Smooth muscle cell (in vitro differentiated cells): ENCODE data around the gene CCDC87. TPM values are rescaled to one million over a fixed set of nuclear protein-coding genes. Genes with fewer than 3 reads are reported as not detected.
A peak's percentile ranks its signal among the peaks of the same experiment; 100 is the strongest.
"Not testable (repeated sequence)": the region's sequence is repeated elsewhere in the genome, so short reads cannot be mapped to it uniquely, and the experiment has no call there.

Source experiments
- DNase-seq: peaks from one replicate; lab custom pipeline; 2025; ENCODE audit not compliant: unreplicated experiment; lab: John Stamatoyannopoulos, UW
- H2AFZ ChIP-seq: fragments of 200-600 bp; sonication (generic); 2 replicates; pipeline ENCODE4 v1.6.0; 2016; ENCODE audit warnings: antibody characterized with exemption, low read depth, mild to moderate bottlenecking
- H3F3A ChIP-seq: fragments of 200-600 bp; sonication (generic); 2 replicates; pipeline ENCODE4 v1.6.0; 2017; ENCODE audit warnings: antibody characterized with exemption, low read depth
- H3K27ac ChIP-seq: fragments of 200-600 bp; sonication (generic); 2 replicates; pipeline ENCODE4 v1.5.1; 2016; ENCODE audit warnings: low read depth, mild to moderate bottlenecking
- H3K27me3 ChIP-seq: fragments of 200-600 bp; sonication (generic); 2 replicates; pipeline ENCODE4 v1.6.1; 2016; ENCODE audit warnings: low read depth, mild to moderate bottlenecking
- H3K36me3 ChIP-seq: fragments of 200-600 bp; sonication (generic); 2 replicates; pipeline ENCODE4 v1.5.1; 2016; ENCODE audit warnings: low read depth
- H3K4me1 ChIP-seq: fragments of 200-600 bp; sonication (generic); 2 replicates; pipeline ENCODE4 v1.5.1; 2016; ENCODE audit warnings: low read depth
- H3K4me2 ChIP-seq: fragments of 200-600 bp; sonication (generic); 2 replicates; pipeline ENCODE4 v1.6.0; 2016; ENCODE audit warnings: mild to moderate bottlenecking
- H3K4me3 ChIP-seq: fragments of 200-600 bp; sonication (generic); 2 replicates; pipeline ENCODE4 v1.5.1; 2016; ENCODE audit warnings: mild to moderate bottlenecking
- H3K79me2 ChIP-seq: fragments of 200-600 bp; sonication (generic); 2 replicates; pipeline ENCODE4 v1.6.0; 2016; ENCODE audit warnings: low read depth, mild to moderate bottlenecking
- H3K9ac ChIP-seq: fragments of 200-600 bp; sonication (generic); 2 replicates; pipeline ENCODE4 v1.6.0; 2016; ENCODE audit warnings: low read depth
- H3K9me3 ChIP-seq: fragments of 200-600 bp; sonication (generic); replicated peaks from 2 replicates; pipeline ENCODE4 v1.5.1; 2016; ENCODE audit warnings: low read depth
- H4K20me1 ChIP-seq: fragments of 200-600 bp; sonication (generic); 2 replicates; pipeline ENCODE4 v1.6.0; 2016; ENCODE audit warnings: low read depth
- WGBS: methylation state at CpG from one replicate; pipeline ENCODE4 v1.1.7; 2016; ENCODE audit warnings: low lambda C conversion rate; 5-methylcytosine and 5-hydroxymethylcytosine counted together
- polyA plus RNA-seq: library from polyadenylated mRNA; unstranded; fragments of >200 nt; fragmentation: Nextera tagmentation; extraction: Ambion mirVana; gene quantifications from 2 replicates; pipeline ENCODE4 v1.2.1, GENCODE V29; 2016
- total RNA-seq: library from RNA; depleted of rRNA; stranded (reverse); fragments of >200 nt; gene quantifications from 2 replicates; pipeline ENCODE4 v1.2.3, GENCODE V29; 2014
- TF ChIP-seq, protein P1 (sequence below): fragments of 200-600 bp; sonication (generic); IDR thresholded peaks from 2 replicates; pipeline ENCODE4 v1.5.1; 2017; ENCODE audit warnings: borderline replicate concordance, mild to moderate bottlenecking, antibody characterized with exemption; ENCODE audit not compliant: insufficient read depth, poor library complexity, severe bottlenecking

CCDC87 gene
- total and polyA plus RNA-seq, 2 experiments from 2014 or later, result 0.56 to 2.5 TPM

- H3F3A ChIP-seq, result peaks cover 17% of the 10 kb centered on the region
- no peaks in the 10 kb centered on the region for H3K9me3 ChIP-seq
- no peaks in the 10 kb centered on the region for H3K27me3 ChIP-seq
- peaks cover 6% of the 10 kb centered on the region for H3K79me2 ChIP-seq
- H3K4me2 ChIP-seq, result peak within 1 kb of the TSS; percentile 96
- WGBS, result under 1% methylated on average over 58 of the region's 71 CpGs
- H3K4me1 ChIP-seq, result peaks cover 13% of the 10 kb centered on the region
- no peak within 1 kb of the TSS for H3K27ac ChIP-seq
- peak within 1 kb of the TSS; percentile 86 for H3K9ac ChIP-seq
- TF ChIP-seq, protein P1, sequence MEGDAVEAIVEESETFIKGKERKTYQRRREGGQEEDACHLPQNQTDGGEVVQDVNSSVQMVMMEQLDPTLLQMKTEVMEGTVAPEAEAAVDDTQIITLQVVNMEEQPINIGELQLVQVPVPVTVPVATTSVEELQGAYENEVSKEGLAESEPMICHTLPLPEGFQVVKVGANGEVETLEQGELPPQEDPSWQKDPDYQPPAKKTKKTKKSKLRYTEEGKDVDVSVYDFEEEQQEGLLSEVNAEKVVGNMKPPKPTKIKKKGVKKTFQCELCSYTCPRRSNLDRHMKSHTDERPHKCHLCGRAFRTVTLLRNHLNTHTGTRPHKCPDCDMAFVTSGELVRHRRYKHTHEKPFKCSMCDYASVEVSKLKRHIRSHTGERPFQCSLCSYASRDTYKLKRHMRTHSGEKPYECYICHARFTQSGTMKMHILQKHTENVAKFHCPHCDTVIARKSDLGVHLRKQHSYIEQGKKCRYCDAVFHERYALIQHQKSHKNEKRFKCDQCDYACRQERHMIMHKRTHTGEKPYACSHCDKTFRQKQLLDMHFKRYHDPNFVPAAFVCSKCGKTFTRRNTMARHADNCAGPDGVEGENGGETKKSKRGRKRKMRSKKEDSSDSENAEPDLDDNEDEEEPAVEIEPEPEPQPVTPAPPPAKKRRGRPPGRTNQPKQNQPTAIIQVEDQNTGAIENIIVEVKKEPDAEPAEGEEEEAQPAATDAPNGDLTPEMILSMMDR, result no peak
- no peaks in the 10 kb centered on the region for H4K20me1 ChIP-seq
- peak within 1 kb of the TSS; percentile 90 for H3K4me3 ChIP-seq
- H3K36me3 ChIP-seq, result no peaks in the 10 kb centered on the region
- DNase-seq, result peak; percentile 82
- peak within 1 kb of the TSS; percentile 57 for H2AFZ ChIP-seq
Observed at GRCh38 chr11:66545701-66546367, 47.0 kb downstream of the CCDC87 start, which contains the start of gene ZDHHC24. ZDHHC24 (minus strand) TSS chr11:66546048; CDS start chr11:66546003, 45 bp downstream.

- not testable (repeated sequence) for H3K36me3 ChIP-seq, H3K9me3 ChIP-seq, H2AFZ ChIP-seq, DNase-seq, H3K79me2 ChIP-seq, H4K20me1 ChIP-seq, H3K27ac ChIP-seq, H3K27me3 ChIP-seq
- Histone ChIP-seq H3F3A (peaks cover 17% of the 10 kb centered on the region), H3K4me1 (peaks cover 13% of the 10 kb centered on the region), H3K4me3 (peak overlapping the region; percentile 90), H3K4me2 (peak overlapping the region; percentile 96), H3K9ac (peak overlapping the region; percentile 86)
- 77% methylated on average over 14 of the region's 14 CpGs for WGBS
Observed at GRCh38 chr11:66544952-66545351, 47.9 kb downstream of the CCDC87 start.

GRCh38 chr11:66543263-66544107 is 49.4 kb downstream of the CCDC87 start:
- no peak overlapping the region for H3K9ac ChIP-seq
- 52% methylated on average over 26 of the region's 26 CpGs for WGBS
- no peak for DNase-seq
- peaks cover 17% of the 10 kb centered on the region for H3F3A ChIP-seq
- TF ChIP-seq, protein P1, result peak; percentile 39
- H3K79me2 ChIP-seq, result peaks cover 6% of the 10 kb centered on the region
- H2AFZ ChIP-seq, result no peak overlapping the region
- peak overlapping the region; percentile 36 for H3K4me2 ChIP-seq
- H3K27ac ChIP-seq, result no peak overlapping the region
- H3K36me3 ChIP-seq, result no peaks in the 10 kb centered on the region
- no peaks in the 10 kb centered on the region for H4K20me1 ChIP-seq
- H3K4me1 ChIP-seq, result peaks cover 13% of the 10 kb centered on the region
- no peak overlapping the region for H3K4me3 ChIP-seq
- no peaks in the 10 kb centered on the region for H3K27me3 ChIP-seq
- H3K9me3 ChIP-seq, result no peaks in the 10 kb centered on the region

DNA sequence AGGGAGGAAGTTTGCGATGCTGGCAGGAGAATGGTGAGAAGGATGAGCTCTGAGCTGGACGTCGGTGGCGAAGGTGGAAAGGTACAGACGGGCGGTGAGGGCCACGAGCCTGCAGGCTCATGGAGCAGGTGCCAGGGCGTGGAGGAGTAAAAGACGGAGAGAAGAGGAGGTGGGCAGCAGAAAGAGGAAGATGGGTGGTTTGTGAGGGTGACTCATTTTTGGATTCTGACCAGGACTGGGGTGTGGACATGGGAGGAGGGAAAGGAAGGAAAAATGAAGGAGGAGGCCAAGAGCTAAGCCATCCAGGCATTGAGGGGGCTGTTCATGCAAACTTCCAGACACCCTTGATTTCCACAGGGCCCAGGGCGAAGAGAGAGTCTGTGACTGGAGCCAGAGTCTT is 50.5 kb downstream of the CCDC87 start:
- Histone ChIP-seq H4K20me1 (no peaks in the 10 kb centered on the region), H2AFZ (no peak overlapping the region), H3K36me3 (no peaks in the 10 kb centered on the region), H3K27me3 (no peaks in the 10 kb centered on the region), H3K9ac (no peak overlapping the region), H3K4me2 (no peak overlapping the region), H3K27ac (no peak overlapping the region), H3K9me3 (no peaks in the 10 kb centered on the region), H3K4me3 (no peak overlapping the region), H3K4me1 (peaks cover 13% of the 10 kb centered on the region), H3F3A (peaks cover 11% of the 10 kb centered on the region), H3K79me2 (peaks cover 6% of the 10 kb centered on the region)
- TF ChIP-seq, protein P1, result no peak
- DNase-seq, result no peak
- 93% methylated on average over 10 of the region's 10 CpGs for WGBS
